ENCODE data around the gene ATRIP. TPM values are rescaled to one million over a fixed set of nuclear protein-coding genes. Genes with fewer than 3 reads are reported as not detected.
"Not testable (repeated sequence)": the region's sequence is repeated elsewhere in the genome, so short reads cannot be mapped to it uniquely, and the experiment has no call there.

ATRIP gene
- total RNA-seq, 1 experiment from 2014 or later = 11.9 TPM

GRCh38 chr3:48460517-48460902, 14.0 kb downstream of the ATRIP start:
- ATAC-seq (no peak), DNase-seq (ENCODE audit: low read depth, low spot score) (no peak)
- ChIA-PET CTCF (no interaction called here), POLR2A (no interaction called here)
- no peak overlapping the region for H3K4me3 ChIP-seq (ENCODE audit: low read depth in 2 of 2, low read length in 2 of 2)
- H3K27me3 ChIP-seq (ENCODE audit: control insufficient read depth, insufficient read depth, low read length) = no peaks in the 10 kb centered on the region
- TF ChIP-seq REST (IDR thresholded peaks at IDR 0.05; ENCODE audit: insufficient read depth in 1 of 2, low read depth in 2 of 2, low read length in 1 of 2) (no peak), TCF7L2 (IDR thresholded peaks at IDR 0.05; ENCODE audit: low read depth, low read length) (no peak), POLR2AphosphoS5 (IDR thresholded peaks at IDR 0.05; ENCODE audit: low read depth, low read length) (no peak), CTCF (IDR thresholded peaks at IDR 0.05) (no peak), SIN3A (IDR thresholded peaks at IDR 0.05; ENCODE audit: borderline replicate concordance, insufficient read depth, low read depth, low read length) (no peak)
- in situ Hi-C loops (cut with HindIII; ENCODE audit: low pct_unique_long_range_greater_than_20kb, low sequenced_read_pairs) = no loop called here
- peaks cover 6% of the 10 kb centered on the region for H3K4me1 ChIP-seq (ENCODE audit: control insufficient read depth, insufficient read depth, low read length)
- H3K36me3 ChIP-seq (ENCODE audit: control insufficient read depth, insufficient read depth, low read length) = peaks cover 2% of the 10 kb centered on the region; the same call in 1 of the 2 replicates
- BruUV-seq (replicated peaks) = no TSS peak
- H3K9me3 ChIP-seq (ENCODE audit: control insufficient read depth, insufficient read depth, low read depth, low read length) = no peaks in the 10 kb centered on the region
- no peak overlapping the region for H3K27ac ChIP-seq (ENCODE audit: low read length)
- intact Hi-C loops (cut with micrococcal nuclease; ENCODE audit: unreplicated experiment) = no loop called here

GRCh38 chr3:48461767-48462166, 15.2 kb downstream of the ATRIP start:
- H3K4me1 ChIP-seq (ENCODE audit: control insufficient read depth, insufficient read depth, low read length) = peaks cover 10% of the 10 kb centered on the region
- in situ Hi-C loops (cut with HindIII; ENCODE audit: low pct_unique_long_range_greater_than_20kb, low sequenced_read_pairs); H3K36me3 ChIP-seq (ENCODE audit: control insufficient read depth, insufficient read depth, low read length); H3K9me3 ChIP-seq (ENCODE audit: control insufficient read depth, insufficient read depth, low read depth, low read length); CTCF ChIA-PET; H3K27ac ChIP-seq (ENCODE audit: low read length); H3K4me3 ChIP-seq (ENCODE audit: low read depth in 2 of 2, low read length in 2 of 2); intact Hi-C loops (cut with micrococcal nuclease; ENCODE audit: unreplicated experiment); H3K27me3 ChIP-seq (ENCODE audit: control insufficient read depth, insufficient read depth, low read length); DNase-seq (ENCODE audit: low read depth, low spot score); POLR2A ChIA-PET; ATAC-seq; BruUV-seq (replicated peaks): not testable (repeated sequence)

- Histone ChIP-seq H3K4me3 (ENCODE audit: low read depth in 2 of 2, low read length in 2 of 2) (no peak overlapping the region), H3K27me3 (ENCODE audit: control insufficient read depth, insufficient read depth, low read length) (no peaks in the 10 kb centered on the region), H3K9me3 (ENCODE audit: control insufficient read depth, insufficient read depth, low read depth, low read length) (no peaks in the 10 kb centered on the region), H3K4me1 (ENCODE audit: control insufficient read depth, insufficient read depth, low read length) (peaks cover 10% of the 10 kb centered on the region), H3K36me3 (ENCODE audit: control insufficient read depth, insufficient read depth, low read length) (peaks cover 2% of the 10 kb centered on the region; the same call in 1 of the 2 replicates), H3K27ac (ENCODE audit: low read length) (no peak overlapping the region)
- DNase-seq (ENCODE audit: low read depth, low spot score) (no peak), ATAC-seq (no peak)
- intact Hi-C loops (cut with micrococcal nuclease; ENCODE audit: unreplicated experiment) = no loop called here
- ChIA-PET CTCF (interaction anchor here (0.6 to 1.3 kb wide), 3 partner anchors 28 to 85 kb away, joined by 4 to 8 read pairs (median 5); no protein-coding TSS in a partner anchor), POLR2A (no interaction called here)
- in situ Hi-C loops (cut with HindIII; ENCODE audit: low pct_unique_long_range_greater_than_20kb, low sequenced_read_pairs) = no loop called here
- BruUV-seq (replicated peaks) = no TSS peak
- TF ChIP-seq SIN3A (IDR thresholded peaks at IDR 0.05; ENCODE audit: borderline replicate concordance, insufficient read depth, low read depth, low read length) (no peak), CTCF (IDR thresholded peaks at IDR 0.05) (no peak), TCF7L2 (IDR thresholded peaks at IDR 0.05; ENCODE audit: low read depth, low read length) (no peak), REST (IDR thresholded peaks at IDR 0.05; ENCODE audit: insufficient read depth in 1 of 2, low read depth in 2 of 2, low read length in 1 of 2) (no peak), POLR2AphosphoS5 (IDR thresholded peaks at IDR 0.05; ENCODE audit: low read depth, low read length) (no peak; the same call in 1 of the 2 replicates)
Measured at GRCh38 chr3:48463703-48464102, 17.2 kb downstream of the ATRIP start.

Measured in Panc1 (cell line).